SK-N-SH treated with all-trans-retinoic acid at 6 μM for 48 hours (cell line): ENCODE data around the gene CREB3.

Source experiments
- CREB5 ChIP-seq: fragments of 250-450 bp; sonication (Bioruptor Pico); IDR thresholded peaks from 2 replicates; pipeline ENCODE4 v1.5.1; 2020; ENCODE audit warnings: low read depth, mild to moderate bottlenecking, moderate library complexity
- CSDC2 ChIP-seq: fragments of 250-450 bp; sonication (Bioruptor Pico); IDR thresholded peaks from 2 replicates; pipeline ENCODE4 v1.5.0; 2020; ENCODE audit warnings: mild to moderate bottlenecking, moderate library complexity
- ESRRG ChIP-seq: fragments of 250-450 bp; sonication (Bioruptor Pico); IDR thresholded peaks from 2 replicates; pipeline ENCODE4 v1.6.1; 2021; ENCODE audit warnings: mild to moderate bottlenecking
- OSR1 ChIP-seq: fragments of 250-450 bp; sonication (Bioruptor Pico); IDR thresholded peaks from 2 replicates; pipeline ENCODE4 v1.8.0; 2022; ENCODE audit warnings: moderate library complexity, mild to moderate bottlenecking, inconsistent platforms
- POU6F1 ChIP-seq: fragments of 250-450 bp; sonication (Bioruptor Pico); IDR thresholded peaks from 2 replicates; pipeline ENCODE4 v1.8.0; 2021; ENCODE audit warnings: low read depth, mild to moderate bottlenecking, moderate library complexity, borderline replicate concordance
- TCF4 ChIP-seq: fragments of 250-450 bp; sonication (Bioruptor Pico); IDR thresholded peaks from 2 replicates; pipeline ENCODE4 v1.8.0; 2021; ENCODE audit warnings: mild to moderate bottlenecking, moderate library complexity, borderline replicate concordance
- ZFP3 ChIP-seq: fragments of 250-450 bp; sonication (Bioruptor Pico); IDR thresholded peaks from 2 replicates; pipeline ENCODE4 v1.5.0; 2020; ENCODE audit warnings: mild to moderate bottlenecking, moderate library complexity
- ZFP30 ChIP-seq: fragments of 450-650 bp; formaldehyde crosslinking; IDR thresholded peaks from 2 replicates; pipeline ENCODE4 v1.5.0; 2022; ENCODE audit warnings: mild to moderate bottlenecking, moderate library complexity
- ZNF565 ChIP-seq: fragments of 450-650 bp; formaldehyde crosslinking; conservative IDR thresholded peaks from 2 replicates; pipeline ENCODE4 v1.5.0; 2020; ENCODE audit warnings: low read depth, mild to moderate bottlenecking, moderate library complexity
- ZNF8 ChIP-seq: fragments of 450-650 bp; formaldehyde crosslinking; IDR thresholded peaks from 2 replicates; pipeline ENCODE4 v1.5.0; 2020; ENCODE audit warnings: mild to moderate bottlenecking, moderate library complexity
- TF ChIP-seq, protein P1 (sequence below): fragments of 250-450 bp; sonication (Bioruptor Pico); IDR thresholded peaks from 2 replicates; pipeline ENCODE4 v1.8.0; 2020; ENCODE audit warnings: mild to moderate bottlenecking, moderate library complexity, borderline replicate concordance

DNA sequence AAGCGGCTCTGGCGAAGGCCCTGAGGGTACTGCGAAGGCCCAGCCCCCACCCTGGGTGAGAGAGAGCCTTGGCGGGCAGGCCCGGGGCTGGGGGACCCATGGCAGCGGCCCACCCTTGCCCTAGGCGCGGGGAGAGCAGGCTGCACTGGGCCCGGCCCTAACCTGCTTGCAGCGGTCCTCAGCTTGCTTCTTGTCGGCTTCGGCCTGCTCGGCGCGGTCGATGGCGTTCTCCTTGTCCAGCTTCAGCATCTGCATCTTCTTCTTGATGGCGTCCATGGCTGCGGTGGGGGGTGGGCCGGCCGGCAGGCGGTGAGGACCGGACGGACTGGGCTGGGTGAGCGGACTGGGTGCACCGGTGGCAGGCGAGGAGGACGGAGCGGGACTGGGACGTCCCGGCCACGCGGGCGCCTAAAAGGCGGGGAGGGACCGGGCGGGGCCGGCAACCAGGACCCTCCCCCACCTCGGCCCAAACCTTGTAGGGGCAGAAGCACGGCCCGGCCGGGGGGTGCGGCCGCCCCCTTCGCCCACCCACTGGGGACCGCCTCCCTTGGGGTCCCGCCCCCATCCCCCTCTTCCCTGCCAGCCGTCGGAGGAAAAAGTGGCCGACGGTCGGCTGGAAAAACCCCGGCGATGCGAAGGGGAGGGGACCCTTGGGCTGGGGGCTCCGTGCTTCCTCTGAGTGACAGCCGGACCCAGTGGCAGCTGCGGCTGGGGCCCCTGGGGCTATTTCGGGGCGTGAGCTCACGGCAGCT lies 42.7 kb upstream of the CREB3 start, which contains the start of gene TPM2:
- TF ChIP-seq CREB5 (CRISPR knock-in tag) (no peak), ZFP30 (CRISPR knock-in tag) (no peak), OSR1 (CRISPR knock-in tag) (no peak), TCF4 (CRISPR knock-in tag) (no peak), CSDC2 (CRISPR knock-in tag) (no peak), ESRRG (CRISPR knock-in tag) (no peak), ZFP3 (no peak), POU6F1 (CRISPR knock-in tag) (no peak), ZNF565 (no peak), ZNF8 (CRISPR knock-in tag) (no peak)
- TF ChIP-seq, protein P1, sequence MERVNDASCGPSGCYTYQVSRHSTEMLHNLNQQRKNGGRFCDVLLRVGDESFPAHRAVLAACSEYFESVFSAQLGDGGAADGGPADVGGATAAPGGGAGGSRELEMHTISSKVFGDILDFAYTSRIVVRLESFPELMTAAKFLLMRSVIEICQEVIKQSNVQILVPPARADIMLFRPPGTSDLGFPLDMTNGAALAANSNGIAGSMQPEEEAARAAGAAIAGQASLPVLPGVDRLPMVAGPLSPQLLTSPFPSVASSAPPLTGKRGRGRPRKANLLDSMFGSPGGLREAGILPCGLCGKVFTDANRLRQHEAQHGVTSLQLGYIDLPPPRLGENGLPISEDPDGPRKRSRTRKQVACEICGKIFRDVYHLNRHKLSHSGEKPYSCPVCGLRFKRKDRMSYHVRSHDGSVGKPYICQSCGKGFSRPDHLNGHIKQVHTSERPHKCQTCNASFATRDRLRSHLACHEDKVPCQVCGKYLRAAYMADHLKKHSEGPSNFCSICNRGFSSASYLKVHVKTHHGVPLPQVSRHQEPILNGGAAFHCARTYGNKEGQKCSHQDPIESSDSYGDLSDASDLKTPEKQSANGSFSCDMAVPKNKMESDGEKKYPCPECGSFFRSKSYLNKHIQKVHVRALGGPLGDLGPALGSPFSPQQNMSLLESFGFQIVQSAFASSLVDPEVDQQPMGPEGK (CRISPR knock-in tag), result no peak
